Endothelial cell of umbilical vein (primary cell): ENCODE data around the gene MUL1. TPM values are rescaled to one million over a fixed set of nuclear protein-coding genes. Genes with fewer than 3 reads are reported as not detected.

Source experiments
- BruUV-seq: library from RNA; stranded (reverse); fragments of 400-500 nt; replicated peaks from 2 replicates; lab custom pipeline; 2021; lab: Mats Ljungman, UMichigan
- CTCF ChIA-PET: fragments of 300-600, 350-600 bp; sonication (Branson Sonifier 250); formaldehyde crosslinking; loops from one replicate; lab custom pipeline; 2021; ENCODE audit warnings: antibody characterized with exemption, inconsistent platforms; lab: Charles Lee
- POLR2A ChIA-PET: fragments of 300-600, 350-600 bp; sonication (Branson Sonifier 250); formaldehyde crosslinking; loops from one replicate; lab custom pipeline; 2021; ENCODE audit warnings: antibody characterized with exemption, inconsistent platforms; lab: Charles Lee
- DNase-seq: peaks from one replicate; pipeline ENCODE4 v3.0.0-alpha.2; 2011; ENCODE audit warnings: low read depth, low spot score
- FAIRE-seq: peaks from 2 replicates; lab custom pipeline; 2011; peaks lifted over from hg19 to GRCh38; lab: Jason Lieb, UNC
- H2AFZ ChIP-seq: 2 replicates; pipeline ENCODE4 v1.6.0; 2012; ENCODE audit warnings: low read depth, low read length, control low read depth, inconsistent platforms
- H3K27ac ChIP-seq: 2 replicates; pipeline ENCODE4 v1.5.1; 2011; ENCODE audit warnings: low read depth, mild to moderate bottlenecking, control low read depth, low read length, moderate library complexity; ENCODE audit not compliant: insufficient read depth
- H3K27me3 ChIP-seq, 2 experiments: 2 replicates each; pipeline versions ENCODE4 v1.6.0 to v1.6.1; 2011; ENCODE audit warnings: low read length in 2 of 2, mixed read lengths in 1 of 2; ENCODE audit not compliant: control insufficient read depth in 2 of 2, insufficient read depth in 2 of 2
- H3K36me3 ChIP-seq, 2 experiments: 2 replicates in 1 of 2; 3 replicates in 1 of 2; pipeline ENCODE4 v1.5.1; 2011; ENCODE audit warnings: low read length in 2 of 2, mild to moderate bottlenecking in 1 of 2, moderate library complexity in 1 of 2; ENCODE audit not compliant: control insufficient read depth in 2 of 2, insufficient read depth in 2 of 2; ENCODE audit errors: extremely low read depth in 1 of 2
- H3K4me1 ChIP-seq: 3 replicates; pipeline ENCODE4 v1.5.1; 2011; ENCODE audit warnings: mild to moderate bottlenecking, low read length; ENCODE audit not compliant: control insufficient read depth, insufficient read depth; ENCODE audit errors: extremely low read depth
- H3K4me2 ChIP-seq: 2 replicates; pipeline ENCODE4 v1.6.1; 2011; ENCODE audit warnings: low read length, control low read depth, mixed read lengths; ENCODE audit not compliant: insufficient read depth
- H3K4me3 ChIP-seq, 3 experiments: fragments of 200-600 bp in 1 of 3; sonication (generic), shearing (Covaris generic) in 1 of 3; replicated peaks in 1 of 3; 2 replicates each; pipeline ENCODE4 v1.5.1; 2011 to 2016; ENCODE audit warnings: control low read depth in 3 of 3, low read length in 3 of 3, mild to moderate bottlenecking in 2 of 3, inconsistent platforms in 1 of 3, low read depth in 1 of 3, moderate library complexity in 1 of 3; ENCODE audit not compliant: insufficient read depth in 1 of 3
- H3K79me2 ChIP-seq: 2 replicates; pipeline ENCODE4 v1.6.0; 2012; ENCODE audit warnings: low read length, inconsistent platforms; ENCODE audit not compliant: control insufficient read depth, insufficient read depth
- H3K9ac ChIP-seq: replicated peaks from 2 replicates; pipeline ENCODE3; 2011; ENCODE audit warnings: low read length, control low read depth; ENCODE audit not compliant: insufficient read depth; ENCODE audit errors: extremely low read depth
- H3K9me1 ChIP-seq: replicated peaks from 3 replicates; pipeline ENCODE4 v1.6.0; 2011; ENCODE audit warnings: mild to moderate bottlenecking, low read length; ENCODE audit not compliant: control insufficient read depth, insufficient read depth; ENCODE audit errors: extremely low read depth
- H3K9me3 ChIP-seq: replicated peaks from 2 replicates; pipeline ENCODE4 v1.5.1; 2012; ENCODE audit warnings: low read length, inconsistent platforms; ENCODE audit not compliant: control insufficient read depth, insufficient read depth
- H4K20me1 ChIP-seq: replicated peaks from 2 replicates; pipeline ENCODE3; 2011; ENCODE audit warnings: mild to moderate bottlenecking, low read length; ENCODE audit not compliant: control insufficient read depth, insufficient read depth; ENCODE audit errors: extremely low read depth
- CTCF ChIP-seq, 2 donors: IDR thresholded peaks; 1 replicate in 1 of 2; 2 replicates in 1 of 2; pipeline ENCODE4 v1.5.1; 2011; ENCODE audit warnings: low read length in 2 of 2, mild to moderate bottlenecking in 2 of 2, moderate library complexity in 2 of 2, control low read depth in 1 of 2, inconsistent platforms in 1 of 2, low read depth in 1 of 2; ENCODE audit not compliant: insufficient read depth in 1 of 2; ENCODE audit errors: extremely low read depth in 1 of 2
- EZH2 ChIP-seq: IDR thresholded peaks from 2 replicates; pipeline ENCODE4 v1.6.1; 2012; ENCODE audit warnings: borderline replicate concordance, low read depth, mild to moderate bottlenecking, moderate library complexity, low read length, inconsistent platforms; ENCODE audit not compliant: severe bottlenecking
- FOS ChIP-seq: IDR thresholded peaks from 2 replicates; pipeline ENCODE4 v1.6.1; 2011; ENCODE audit warnings: mild to moderate bottlenecking, low read length, moderate library complexity, borderline replicate concordance; ENCODE audit not compliant: insufficient read depth
- GATA2 ChIP-seq: IDR thresholded peaks from 2 replicates; pipeline ENCODE4 v1.7.0; 2011; ENCODE audit warnings: low read depth, mild to moderate bottlenecking, moderate library complexity, mixed read lengths, low read length; ENCODE audit not compliant: insufficient read length, insufficient read depth
- JUN ChIP-seq: IDR thresholded peaks from 2 replicates; pipeline ENCODE4 v1.6.1; 2011; ENCODE audit warnings: borderline replicate concordance, low read depth; ENCODE audit not compliant: insufficient read length, insufficient read depth
- MAX ChIP-seq: IDR thresholded peaks from 2 replicates; pipeline ENCODE4 v1.6.1; 2011; ENCODE audit not compliant: insufficient read depth, insufficient read length
- MYC ChIP-seq: IDR thresholded peaks from one replicate; pipeline ENCODE4 v1.6.1; 2011; ENCODE audit warnings: mild to moderate bottlenecking, low read depth, low read length
- POLR2A ChIP-seq: IDR thresholded peaks from 2 replicates; pipeline ENCODE4 v1.6.1; 2012; ENCODE audit warnings: low read depth, mild to moderate bottlenecking, control low read depth, low read length
- POLR2AphosphoS5 ChIP-seq: IDR thresholded peaks from 2 replicates; pipeline ENCODE4 v1.6.1; 2012; ENCODE audit warnings: low read depth, mild to moderate bottlenecking, control low read depth, low read length, moderate library complexity; ENCODE audit not compliant: insufficient read depth
- dilution Hi-C: fragments of 300-500 bp; cut with MboI; formaldehyde crosslinking; loops from one replicate; pipeline ENCODE4 v1.15.0; 2019; ENCODE audit warnings: low sequenced_read_pairs; ENCODE audit not compliant: extremely low pct_ligation_motif_present
- intact Hi-C: fragments of 100-400 bp; cut with micrococcal nuclease; formaldehyde crosslinking; loops from one replicate; pipeline ENCODE4 v1.10.0; 2022
- polyA plus RNA-seq, 4 experiments: library from polyadenylated mRNA; depleted of rRNA in 3 of 4; stranded (reverse) in 3 of 4; unstranded in 1 of 4; fragments of >200 nt; gene quantifications; 2 replicates each; pipeline versions ENCODE4 v1.2.1 to v1.2.3, GENCODE V29; 2011 to 2012; ENCODE audit warnings: missing spikeins in 1 of 4
- total RNA-seq: library from RNA; stranded (reverse); gene quantifications from 2 replicates; pipeline ENCODE4 v1.2.3, GENCODE V29; 2021

Gene MUL1
- total and polyA plus RNA-seq, 2 donors (not counting 3 experiments of a cell fraction or from before 2014, with no cell fraction given), result 28.3 to 29.5 TPM

GRCh38 chr1:20480951-20481617 lies 26.9 kb downstream of the MUL1 start:
- Histone ChIP-seq H3K36me3 (no peaks in the 10 kb centered on the region), H3K27ac (no peak overlapping the region), H2AFZ (no peak overlapping the region), H4K20me1 (no peaks in the 10 kb centered on the region), H3K79me2 (no peaks in the 10 kb centered on the region), H3K9me3 (no peaks in the 10 kb centered on the region), H3K9me1 (no peaks in the 10 kb centered on the region), H3K4me3 (no peak overlapping the region), H3K9ac (no peak overlapping the region), H3K4me1 (peaks cover 14% of the 10 kb centered on the region), H3K4me2 (no peak overlapping the region), H3K27me3 (peaks cover 0 to 3% of the 10 kb centered on the region in 2 experiments)
- POLR2A ChIA-PET, result no interaction called here
- FAIRE-seq (no peak), DNase-seq (no peak)
- CTCF ChIA-PET, result interaction anchor here (1.2 to 6.2 kb wide), 2 partner anchors 13 to 563 kb away, joined by 3 to 45 read pairs; no protein-coding TSS in a partner anchor
- intact Hi-C loops (no loop called here), dilution Hi-C loops (no loop called here)
- no peak for TF ChIP-seq POLR2A
- no TSS peak for BruUV-seq

- ChIA-PET CTCF (interaction anchor here (1.2 to 6.2 kb wide), 2 partner anchors 13 to 563 kb away, joined by 3 to 45 read pairs; no protein-coding TSS in a partner anchor), POLR2A (no interaction called here)
- H3K36me3 ChIP-seq, result no peaks in the 10 kb centered on the region
- FAIRE-seq (no peak), DNase-seq (no peak)
- H3K27ac ChIP-seq, result no peak overlapping the region
- no TSS peak for BruUV-seq
- H2AFZ ChIP-seq, result no peak overlapping the region
- H3K27me3 ChIP-seq, result peaks cover 0 to 3% of the 10 kb centered on the region in 2 experiments
- H4K20me1 ChIP-seq, result no peaks in the 10 kb centered on the region
- no peak for TF ChIP-seq JUN
- TF ChIP-seq POLR2AphosphoS5, result no peak
- no peak for TF ChIP-seq MYC
- TF ChIP-seq EZH2, result no peak
- TF ChIP-seq CTCF (IDR thresholded peaks at IDR 0.05; ENCODE audit: extremely low read depth in 1 of 2, insufficient read depth in 1 of 2, low read depth in 1 of 2, low read length in 2 of 2), result no peak
- TF ChIP-seq MAX, result no peak
- TF ChIP-seq FOS, result no peak
- no peak for TF ChIP-seq POLR2A
- no peak for TF ChIP-seq GATA2
- H3K9ac ChIP-seq, result no peak overlapping the region
- H3K4me3 ChIP-seq, result no peak overlapping the region
- no peak overlapping the region for H3K4me2 ChIP-seq
- no peaks in the 10 kb centered on the region for H3K9me1 ChIP-seq
- H3K79me2 ChIP-seq, result no peaks in the 10 kb centered on the region
- H3K4me1 ChIP-seq, result peaks cover 14% of the 10 kb centered on the region
- dilution Hi-C loops (no loop called here), intact Hi-C loops (no loop called here)
- no peaks in the 10 kb centered on the region for H3K9me3 ChIP-seq
These were observed 27.6 kb downstream of the MUL1 start for GRCh38 chr1:20480243-20480944.
